ENCODE results near the gene METTL5. TPM values are rescaled to one million over a fixed set of nuclear protein-coding genes. Genes with fewer than 3 reads are reported as not detected.

Gene METTL5
- total RNA-seq, 4 donors from 2014 or later, result 19.4 to 35.5 (median 20.8) TPM

DNA sequence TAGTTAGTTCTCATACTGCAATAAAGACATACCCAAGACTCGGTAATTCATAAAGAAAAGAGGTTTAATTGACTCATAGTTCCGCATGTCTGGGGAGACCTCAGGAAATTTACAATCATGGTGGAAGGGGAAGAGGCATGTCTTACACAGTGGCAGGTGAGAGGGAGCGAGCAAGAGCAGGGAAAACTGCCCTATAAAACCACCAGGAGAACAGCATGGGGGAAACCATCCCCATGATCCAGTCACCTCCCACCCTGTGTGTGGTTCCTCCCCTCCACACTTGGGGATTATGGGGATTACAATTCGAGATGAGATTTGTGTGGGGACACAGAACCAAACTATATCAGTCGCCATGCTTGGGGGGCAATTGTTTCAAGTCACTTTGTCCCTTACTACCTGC, 27.1 kb downstream of the METTL5 start:
- no peak for TF ChIP-seq POLR2A (IDR thresholded peaks at IDR 0.05)
- TF ChIP-seq, protein P1, sequence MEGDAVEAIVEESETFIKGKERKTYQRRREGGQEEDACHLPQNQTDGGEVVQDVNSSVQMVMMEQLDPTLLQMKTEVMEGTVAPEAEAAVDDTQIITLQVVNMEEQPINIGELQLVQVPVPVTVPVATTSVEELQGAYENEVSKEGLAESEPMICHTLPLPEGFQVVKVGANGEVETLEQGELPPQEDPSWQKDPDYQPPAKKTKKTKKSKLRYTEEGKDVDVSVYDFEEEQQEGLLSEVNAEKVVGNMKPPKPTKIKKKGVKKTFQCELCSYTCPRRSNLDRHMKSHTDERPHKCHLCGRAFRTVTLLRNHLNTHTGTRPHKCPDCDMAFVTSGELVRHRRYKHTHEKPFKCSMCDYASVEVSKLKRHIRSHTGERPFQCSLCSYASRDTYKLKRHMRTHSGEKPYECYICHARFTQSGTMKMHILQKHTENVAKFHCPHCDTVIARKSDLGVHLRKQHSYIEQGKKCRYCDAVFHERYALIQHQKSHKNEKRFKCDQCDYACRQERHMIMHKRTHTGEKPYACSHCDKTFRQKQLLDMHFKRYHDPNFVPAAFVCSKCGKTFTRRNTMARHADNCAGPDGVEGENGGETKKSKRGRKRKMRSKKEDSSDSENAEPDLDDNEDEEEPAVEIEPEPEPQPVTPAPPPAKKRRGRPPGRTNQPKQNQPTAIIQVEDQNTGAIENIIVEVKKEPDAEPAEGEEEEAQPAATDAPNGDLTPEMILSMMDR (IDR thresholded peaks at IDR 0.05), result no peak
- Histone ChIP-seq H3K36me3 (peaks cover 0 to 10% (median 0%) of the 10 kb centered on the region in 3 donors), H3K27me3 (no peaks in the 10 kb centered on the region), H3K9me3 (no peaks in the 10 kb centered on the region), H3K4me1 (peaks cover 0 to 6% (median 0%) of the 10 kb centered on the region in 4 donors), H3K27ac (no peak overlapping the region), H3K4me3 (no peak overlapping the region)
- no peak for DNase-seq

DNA sequence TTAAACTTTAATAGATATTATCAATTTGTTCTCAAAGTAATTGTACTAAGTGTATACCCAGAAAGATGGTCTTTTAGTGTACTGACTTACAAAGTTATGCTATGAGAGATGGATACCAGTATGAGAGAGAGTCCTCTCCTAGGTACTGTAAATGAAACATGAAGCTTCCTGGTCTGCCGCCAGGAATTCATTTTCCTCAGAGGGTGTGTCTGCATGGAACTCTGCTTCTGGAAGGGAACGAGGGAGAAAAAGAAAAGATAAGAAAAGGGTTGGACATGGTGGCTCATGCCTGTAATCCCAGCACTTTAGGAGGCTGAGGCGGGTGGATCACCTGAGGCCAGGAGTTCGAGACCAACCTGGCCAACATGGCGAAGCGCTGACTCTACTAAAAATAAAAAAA, 28.3 kb downstream of the METTL5 start:
- no peak for TF ChIP-seq POLR2A (IDR thresholded peaks at IDR 0.05)
- TF ChIP-seq, protein P1 (IDR thresholded peaks at IDR 0.05), result no peak
- H3K27me3 ChIP-seq, result no peaks in the 10 kb centered on the region
- peaks cover 0 to 6% (median 0%) of the 10 kb centered on the region in 4 donors for H3K4me1 ChIP-seq
- H3K27ac ChIP-seq, result no peak overlapping the region
- peaks cover 0 to 3% (median 0%) of the 10 kb centered on the region in 3 donors for H3K36me3 ChIP-seq
- no peak for DNase-seq
- no peaks in the 10 kb centered on the region for H3K9me3 ChIP-seq
- H3K4me3 ChIP-seq, result no peak overlapping the region

DNA sequence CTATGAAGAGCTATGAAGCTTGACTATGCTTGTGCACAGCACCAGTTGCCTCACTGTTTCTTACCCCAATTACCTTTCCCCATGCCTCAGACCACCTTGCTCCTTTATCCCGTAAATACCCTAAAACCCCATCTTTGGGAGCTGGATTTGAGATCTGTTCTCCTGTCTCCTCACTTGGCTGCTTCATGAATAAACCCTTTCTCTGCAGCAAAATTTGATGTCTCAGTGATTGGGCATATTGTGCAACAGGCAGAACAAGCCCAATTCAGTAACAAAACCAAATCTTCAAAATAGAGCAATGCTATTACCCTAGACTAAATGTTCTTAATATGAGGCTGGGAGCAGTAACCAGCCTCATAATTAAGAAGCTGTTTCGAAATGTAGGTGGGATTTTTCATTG, 29.5 kb downstream of the METTL5 start:
- no peak overlapping the region for H3K4me3 ChIP-seq
- peaks cover 0 to 6% (median 0%) of the 10 kb centered on the region in 4 donors for H3K4me1 ChIP-seq
- no peak overlapping the region for H3K27ac ChIP-seq
- H3K9me3 ChIP-seq, result no peaks in the 10 kb centered on the region
- DNase-seq, result no peak
- H3K36me3 ChIP-seq, result no peaks in the 10 kb centered on the region
- TF ChIP-seq POLR2A (IDR thresholded peaks at IDR 0.05), result no peak
- TF ChIP-seq, protein P1 (IDR thresholded peaks at IDR 0.05), result no peak
- H3K27me3 ChIP-seq, result no peaks in the 10 kb centered on the region

DNA sequence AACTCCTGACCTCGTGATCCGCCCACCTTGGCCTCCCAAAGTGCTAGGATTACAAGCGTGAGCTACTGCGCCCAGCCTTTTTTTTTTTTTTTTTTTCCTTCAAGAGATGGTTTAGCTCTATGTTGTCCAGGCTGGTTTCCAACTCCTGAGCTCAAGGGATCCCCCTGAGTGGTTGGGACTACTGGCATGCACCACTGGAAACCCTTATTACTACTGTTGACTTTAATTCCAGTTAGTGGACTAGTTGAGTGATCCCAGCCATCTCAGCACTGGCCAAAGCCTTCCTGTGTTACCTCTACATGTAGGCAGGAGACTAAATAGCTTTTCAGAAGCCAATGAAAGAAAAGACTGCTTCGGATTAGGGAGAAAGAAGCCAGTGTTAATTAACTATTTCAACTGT, 34.1 kb downstream of the METTL5 start:
- no peak for DNase-seq
- TF ChIP-seq, protein P1 (IDR thresholded peaks at IDR 0.05), result no peak
- TF ChIP-seq POLR2A (IDR thresholded peaks at IDR 0.05), result no peak
- Histone ChIP-seq H3K36me3 (no peaks in the 10 kb centered on the region), H3K27me3 (no peaks in the 10 kb centered on the region), H3K27ac (no peak overlapping the region), H3K9me3 (no peaks in the 10 kb centered on the region), H3K4me3 (no peak overlapping the region), H3K4me1 (peaks cover 0 to 4% (median 0%) of the 10 kb centered on the region in 4 donors)

DNA sequence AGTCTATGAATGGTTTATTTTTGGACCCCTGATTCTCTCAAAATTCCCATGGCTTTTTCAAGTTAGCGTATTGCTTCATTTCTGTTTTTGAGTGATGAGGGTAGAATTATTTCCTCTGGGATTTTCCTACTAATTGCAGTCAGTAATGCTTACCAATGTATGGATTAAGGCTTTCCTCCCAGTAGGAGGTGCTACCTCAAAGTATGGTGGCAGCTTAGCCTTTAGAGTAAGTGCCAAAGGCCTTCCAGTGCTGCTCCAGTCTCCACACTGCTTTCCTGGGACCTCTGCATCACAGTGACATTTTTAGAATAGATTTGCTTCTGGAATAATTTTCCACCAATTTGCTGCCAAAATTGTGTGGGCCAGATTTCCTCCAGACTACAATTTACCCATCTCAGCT, 42.2 kb downstream of the METTL5 start:
- DNase-seq, result no peak

More for the DNA sequence above, 42.2 kb downstream of the METTL5 start:
- H3K4me3 ChIP-seq, result no peak overlapping the region
- no peaks in the 10 kb centered on the region for H3K27me3 ChIP-seq
- no peaks in the 10 kb centered on the region for H3K36me3 ChIP-seq
- no peaks in the 10 kb centered on the region for H3K9me3 ChIP-seq
- H3K27ac ChIP-seq, result no peak overlapping the region
- TF ChIP-seq, protein P1 (IDR thresholded peaks at IDR 0.05), result no peak
- no peak for TF ChIP-seq POLR2A (IDR thresholded peaks at IDR 0.05)
- no peaks in the 10 kb centered on the region for H3K4me1 ChIP-seq

All from Peyer's patch (tissue), 4 donors.